Measurements from ENCODE around the gene WDR6. TPM values are rescaled to one million over a fixed set of nuclear protein-coding genes. Genes with fewer than 3 reads are reported as not detected.

The WDR6 gene
- total RNA-seq, 2 donors from 2014 or later = 109 to 136 TPM

DNA sequence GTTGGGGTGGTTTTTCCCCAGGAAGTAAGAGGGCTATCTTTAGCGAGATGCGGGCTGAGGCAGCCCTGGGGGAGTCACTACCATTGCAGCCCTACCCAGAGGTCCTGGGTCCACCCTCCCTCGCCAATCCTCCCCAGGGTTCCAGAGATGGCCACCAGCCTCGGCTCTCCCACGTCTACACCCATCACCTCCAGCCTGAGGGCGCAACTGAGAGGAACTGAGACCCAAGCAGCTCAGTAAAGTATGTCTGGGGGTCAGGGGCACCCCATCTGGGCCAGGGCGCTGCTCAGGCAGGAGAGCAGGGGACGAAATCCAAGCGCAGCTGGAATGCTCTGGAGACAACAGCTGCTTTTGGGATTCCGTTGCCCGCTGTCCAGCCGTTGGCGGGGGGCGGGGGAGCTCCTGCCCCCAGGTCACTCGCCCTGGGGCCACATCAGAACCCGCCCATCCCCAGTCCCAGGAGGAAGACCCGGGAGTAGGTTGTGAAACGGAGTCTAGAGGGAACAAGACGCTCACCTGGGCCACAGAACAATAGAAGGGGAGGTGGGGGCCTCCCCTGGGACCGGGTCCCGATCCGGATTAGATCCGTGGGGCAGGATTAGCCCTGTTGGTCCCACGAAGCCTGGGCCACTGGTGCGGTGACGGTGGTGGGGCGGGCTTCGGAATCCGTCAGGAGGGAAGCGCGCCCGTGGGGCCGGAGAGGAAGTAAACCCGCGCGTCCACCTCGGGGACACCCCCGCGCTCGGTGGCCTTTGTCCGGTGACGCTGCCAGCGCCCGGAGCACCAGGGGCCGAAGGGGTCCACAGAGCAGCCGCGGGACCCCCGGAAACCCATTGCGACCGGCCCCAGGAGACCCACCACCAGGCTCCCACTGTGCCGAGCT is 13.4 kb downstream of the WDR6 start:
- DNase-seq (peak; percentile 60 to 75 (median 62)), ATAC-seq (peak; percentile 7)
- Histone ChIP-seq H3K4me1 (peaks cover 68% of the 10 kb centered on the region), H3K9me3 (no peaks in the 10 kb centered on the region), H3K27me3 (no peaks in the 10 kb centered on the region), H3K36me3 (replicated peaks in 1 of 2; ENCODE audit: insufficient read depth in 1 of 2, low read depth in 2 of 2) (peaks cover 0 to 12% of the 10 kb centered on the region in 2 donors), H3K27ac (peak overlapping the region; percentile 90 to 99 (median 98)), H3K4me3 (peak overlapping the region; percentile 24 to 63)
- TF ChIP-seq, protein P1, sequence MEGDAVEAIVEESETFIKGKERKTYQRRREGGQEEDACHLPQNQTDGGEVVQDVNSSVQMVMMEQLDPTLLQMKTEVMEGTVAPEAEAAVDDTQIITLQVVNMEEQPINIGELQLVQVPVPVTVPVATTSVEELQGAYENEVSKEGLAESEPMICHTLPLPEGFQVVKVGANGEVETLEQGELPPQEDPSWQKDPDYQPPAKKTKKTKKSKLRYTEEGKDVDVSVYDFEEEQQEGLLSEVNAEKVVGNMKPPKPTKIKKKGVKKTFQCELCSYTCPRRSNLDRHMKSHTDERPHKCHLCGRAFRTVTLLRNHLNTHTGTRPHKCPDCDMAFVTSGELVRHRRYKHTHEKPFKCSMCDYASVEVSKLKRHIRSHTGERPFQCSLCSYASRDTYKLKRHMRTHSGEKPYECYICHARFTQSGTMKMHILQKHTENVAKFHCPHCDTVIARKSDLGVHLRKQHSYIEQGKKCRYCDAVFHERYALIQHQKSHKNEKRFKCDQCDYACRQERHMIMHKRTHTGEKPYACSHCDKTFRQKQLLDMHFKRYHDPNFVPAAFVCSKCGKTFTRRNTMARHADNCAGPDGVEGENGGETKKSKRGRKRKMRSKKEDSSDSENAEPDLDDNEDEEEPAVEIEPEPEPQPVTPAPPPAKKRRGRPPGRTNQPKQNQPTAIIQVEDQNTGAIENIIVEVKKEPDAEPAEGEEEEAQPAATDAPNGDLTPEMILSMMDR (IDR thresholded peaks at IDR 0.05) = no peak
- no peak for TF ChIP-seq POLR2A (IDR thresholded peaks at IDR 0.05)
- intact Hi-C loops (cut with DNase I) = no loop called here
- WGBS, 2 donors = 1% methylated on average over 14 to 47 of the region's 51 CpGs

DNA sequence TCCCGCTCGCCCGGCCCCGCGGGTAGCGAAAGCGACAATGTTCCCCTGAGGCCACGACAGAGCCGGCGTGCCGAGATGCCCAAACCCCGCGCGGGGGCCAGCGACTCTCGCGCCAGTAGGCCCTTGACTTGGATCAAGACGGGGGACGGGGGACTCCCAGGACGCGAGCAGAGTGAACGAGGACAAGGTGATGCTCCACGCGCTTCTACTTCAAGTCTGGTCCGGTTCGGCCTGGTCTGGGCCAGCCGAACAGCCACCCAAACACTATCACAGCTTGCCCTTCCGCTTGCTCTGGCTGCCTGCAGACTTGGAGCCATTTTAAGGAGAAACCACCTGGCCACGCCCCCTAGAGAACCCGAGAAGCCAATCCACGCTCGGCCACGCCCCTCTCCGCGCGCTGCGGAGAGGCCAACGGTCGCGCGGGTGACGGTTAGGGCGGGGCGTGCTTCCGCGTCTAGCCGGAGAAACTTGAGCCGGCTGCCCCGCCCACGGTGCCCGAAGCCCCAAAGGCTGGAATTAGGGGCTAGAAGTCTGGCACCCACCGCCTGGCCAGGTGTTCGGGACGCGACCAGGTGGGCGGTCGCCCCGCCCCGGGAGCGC is 14.1 kb downstream of the WDR6 start:
- Histone ChIP-seq H3K27ac (peak overlapping the region; percentile 90 to 99 (median 98)), H3K27me3 (no peaks in the 10 kb centered on the region), H3K4me1 (peaks cover 75% of the 10 kb centered on the region), H3K9me3 (no peaks in the 10 kb centered on the region), H3K4me3 (peak overlapping the region; percentile 24 to 63), H3K36me3 (replicated peaks in 1 of 2; ENCODE audit: insufficient read depth in 1 of 2, low read depth in 2 of 2) (peaks cover 0 to 12% of the 10 kb centered on the region in 2 donors)
- intact Hi-C loops (cut with DNase I) = no loop called here
- TF ChIP-seq POLR2A (IDR thresholded peaks at IDR 0.05) = peak; percentile 99 to 100 (median 99)
- TF ChIP-seq, protein P1 (IDR thresholded peaks at IDR 0.05) = no peak
- 0% methylated on average over 16 to 52 of the region's 60 CpGs for WGBS, 2 donors
- ATAC-seq (peak; percentile 86), DNase-seq (peak; percentile 100)

DNA sequence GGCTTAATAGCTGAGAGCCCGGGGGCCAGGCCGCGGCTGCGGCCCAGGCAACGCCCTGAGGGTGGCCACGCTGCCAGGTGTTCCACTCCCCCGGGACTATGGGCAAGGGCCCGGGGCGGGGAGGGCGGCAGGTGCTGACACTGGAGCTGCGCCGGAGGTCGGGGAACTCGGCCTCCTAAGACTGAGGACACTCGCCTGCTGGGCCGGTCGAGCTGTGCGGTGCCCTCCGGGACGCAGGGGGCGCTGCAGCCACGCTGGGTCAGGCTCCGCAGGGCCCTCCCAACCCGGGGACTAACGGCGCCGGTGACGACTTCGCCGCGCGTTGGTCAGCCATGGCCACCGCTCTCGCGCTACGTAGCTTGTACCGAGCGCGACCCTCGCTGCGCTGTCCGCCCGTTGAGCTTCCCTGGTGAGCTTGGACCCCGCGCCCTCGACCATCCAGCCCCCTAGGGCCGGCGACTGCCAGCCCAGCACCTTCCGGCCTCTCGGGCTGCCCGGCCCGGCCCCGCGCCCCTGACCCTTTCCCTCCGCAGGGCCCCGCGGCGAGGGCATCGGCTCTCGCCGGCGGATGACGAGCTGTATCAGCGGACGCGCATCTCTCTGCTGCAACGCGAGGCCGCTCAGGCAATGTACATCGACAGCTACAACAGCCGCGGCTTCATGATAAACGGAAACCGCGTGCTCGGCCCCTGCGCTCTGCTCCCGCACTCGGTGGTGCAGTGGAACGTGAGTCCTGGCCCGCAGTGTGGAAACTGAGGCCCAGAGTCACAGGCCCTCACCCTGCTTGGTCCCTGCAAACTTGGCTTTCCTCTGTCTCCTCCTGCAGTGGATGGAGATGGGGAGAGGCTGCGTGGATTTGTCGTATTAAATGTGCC is 14.9 kb downstream of the WDR6 start, which contains the start of gene NDUFAF3:
NDUFAF3 (plus strand) TSS at position 309 of the 875 bp plus-strand sequence; CDS start at position 333, 24 bp downstream.
- WGBS, 2 donors = 0 to 3% methylated on average over 8 to 81 of the region's 83 CpGs
- intact Hi-C loops (cut with DNase I) = no loop called here
- peak within 1 kb of the TSS; percentile 90 to 99 (median 98) for H3K27ac ChIP-seq
- H3K36me3 ChIP-seq (replicated peaks in 1 of 2; ENCODE audit: insufficient read depth in 1 of 2, low read depth in 2 of 2) = peaks cover 0 to 13% of the 10 kb centered on the region in 2 donors
- peak; percentile 54 to 94 (median 69) for TF ChIP-seq POLR2A (IDR thresholded peaks at IDR 0.05)
- TF ChIP-seq, protein P1 (IDR thresholded peaks at IDR 0.05) = peak; percentile 95 to 99 (median 98)
- DNase-seq (peak; percentile 94 to 95 (median 94)), ATAC-seq (peak; percentile 84)
- H3K4me3 ChIP-seq = peak within 1 kb of the TSS; percentile 44 to 63
- H3K27me3 ChIP-seq = no peaks in the 10 kb centered on the region
- H3K4me1 ChIP-seq = peaks cover 68% of the 10 kb centered on the region
- no peaks in the 10 kb centered on the region for H3K9me3 ChIP-seq

DNA sequence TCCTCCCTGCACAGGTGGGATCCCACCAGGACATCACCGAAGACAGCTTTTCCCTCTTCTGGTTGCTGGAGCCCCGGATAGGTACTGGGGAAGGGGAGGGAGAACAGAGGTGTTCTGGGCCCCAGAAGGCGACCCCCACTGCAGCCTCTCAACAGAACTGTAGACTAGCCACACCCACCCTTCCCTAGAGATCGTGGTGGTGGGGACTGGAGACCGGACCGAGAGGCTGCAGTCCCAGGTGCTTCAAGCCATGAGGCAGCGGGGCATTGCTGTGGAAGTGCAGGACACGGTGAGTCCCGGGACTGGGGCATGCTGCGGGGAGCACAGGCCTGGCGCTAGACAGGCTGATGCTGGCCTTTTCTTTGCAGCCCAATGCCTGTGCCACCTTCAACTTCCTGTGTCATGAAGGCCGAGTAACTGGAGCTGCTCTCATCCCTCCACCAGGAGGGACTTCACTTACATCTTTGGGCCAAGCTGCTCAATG is 15.5 kb downstream of the WDR6 start:
- no peak for ATAC-seq
- intact Hi-C loops (cut with DNase I) = no loop called here
- 16 to 31% methylated on average over 3 to 12 of the region's 12 CpGs for WGBS, 2 donors
- no peak for DNase-seq
- Histone ChIP-seq H3K36me3 (replicated peaks in 1 of 2; ENCODE audit: insufficient read depth in 1 of 2, low read depth in 2 of 2) (peaks cover 0 to 13% of the 10 kb centered on the region in 2 donors), H3K27ac (peak overlapping the region; percentile 90 to 99 (median 98)), H3K9me3 (no peaks in the 10 kb centered on the region), H3K27me3 (no peaks in the 10 kb centered on the region), H3K4me3 (peak overlapping the region; percentile 44 to 63), H3K4me1 (peaks cover 68% of the 10 kb centered on the region)
- TF ChIP-seq POLR2A (IDR thresholded peaks at IDR 0.05) = no peak
- TF ChIP-seq, protein P1 (IDR thresholded peaks at IDR 0.05) = no peak

All from body of pancreas (tissue), 4 donors.